ENCODE data around the gene LEMD2.
A peak's percentile ranks its signal among the peaks of the same experiment; 100 is the strongest.

The LEMD2 gene

DNA sequence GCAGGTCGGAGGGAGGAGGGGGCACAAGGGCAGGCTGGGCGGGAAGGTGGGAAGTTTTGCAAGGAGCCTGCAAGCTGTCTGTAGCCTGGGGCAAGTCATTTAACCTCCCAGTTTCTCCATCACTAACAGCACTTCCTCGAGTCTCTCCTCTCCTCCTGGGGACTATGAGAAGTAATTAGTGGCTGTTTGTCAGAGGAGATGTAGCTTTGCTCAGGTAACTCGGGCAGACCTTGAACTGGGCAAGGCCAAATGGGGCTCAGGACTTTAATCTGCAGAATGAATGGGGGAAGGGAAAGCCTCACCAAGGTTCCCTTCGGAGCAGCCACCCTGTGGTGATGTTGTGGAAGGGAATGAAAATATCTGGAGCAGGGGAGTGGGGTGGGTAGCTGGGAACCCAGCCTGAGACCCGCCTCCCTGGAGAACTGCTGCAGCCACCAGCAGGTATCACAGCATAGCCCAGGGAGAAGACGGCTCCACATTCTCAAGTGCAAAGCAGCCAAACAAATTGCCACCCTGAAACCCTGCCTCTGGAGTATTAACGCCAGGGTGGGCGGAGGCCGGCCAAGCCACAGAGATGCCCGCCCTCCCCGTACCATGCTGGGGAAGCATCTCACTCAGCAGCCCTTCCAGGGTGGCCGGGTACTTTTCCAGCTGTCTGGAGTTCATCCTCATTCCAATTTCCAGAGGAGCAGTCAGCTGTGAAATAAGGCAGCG lies 6.1 kb upstream of the LEMD2 start:
- CTCF ChIA-PET = no interaction called here
- POLR2A ChIA-PET = no interaction called here
- DNase-seq (ENCODE audit: extremely low spot score) = peak; percentile 27
- TF ChIP-seq ELF4 (IDR thresholded peaks at IDR 0.05) = no peak
- TF ChIP-seq FOXA1 (IDR thresholded peaks at IDR 0.05) = no peak
- no peak for TF ChIP-seq ARNT (IDR thresholded peaks at IDR 0.05)
- no peak for TF ChIP-seq FOXK2 (IDR thresholded peaks at IDR 0.05)
- TF ChIP-seq FOXM1 (IDR thresholded peaks at IDR 0.05; ENCODE audit: borderline replicate concordance) = no peak
- TF ChIP-seq ZNF384 (IDR thresholded peaks at IDR 0.05) = no peak
- no peak for TF ChIP-seq BHLHE40 (IDR thresholded peaks at IDR 0.05; ENCODE audit: borderline replicate concordance)
- TF ChIP-seq L3MBTL2 (conservative IDR thresholded peaks at IDR 0.05) = no peak
- TF ChIP-seq TARDBP (IDR thresholded peaks at IDR 0.05) = no peak
- no peak for TF ChIP-seq HDGF (IDR thresholded peaks at IDR 0.05; ENCODE audit: borderline replicate concordance)
- no peak for TF ChIP-seq SUZ12 (IDR thresholded peaks at IDR 0.05)
- TF ChIP-seq, protein P1, sequence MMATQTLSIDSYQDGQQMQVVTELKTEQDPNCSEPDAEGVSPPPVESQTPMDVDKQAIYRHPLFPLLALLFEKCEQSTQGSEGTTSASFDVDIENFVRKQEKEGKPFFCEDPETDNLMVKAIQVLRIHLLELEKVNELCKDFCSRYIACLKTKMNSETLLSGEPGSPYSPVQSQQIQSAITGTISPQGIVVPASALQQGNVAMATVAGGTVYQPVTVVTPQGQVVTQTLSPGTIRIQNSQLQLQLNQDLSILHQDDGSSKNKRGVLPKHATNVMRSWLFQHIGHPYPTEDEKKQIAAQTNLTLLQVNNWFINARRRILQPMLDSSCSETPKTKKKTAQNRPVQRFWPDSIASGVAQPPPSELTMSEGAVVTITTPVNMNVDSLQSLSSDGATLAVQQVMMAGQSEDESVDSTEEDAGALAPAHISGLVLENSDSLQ (IDR thresholded peaks at IDR 0.05) = no peak
- TF ChIP-seq NFRKB (IDR thresholded peaks at IDR 0.05) = no peak
- no peak for TF ChIP-seq CTBP1 (IDR thresholded peaks at IDR 0.05; ENCODE audit: borderline replicate concordance)
- no peak for TF ChIP-seq LEF1 (IDR thresholded peaks at IDR 0.05; ENCODE audit: borderline replicate concordance)
- TF ChIP-seq SP1 (IDR thresholded peaks at IDR 0.05) = no peak

- CTCF ChIA-PET = interaction anchor here (1.4 kb wide), 1 partner anchor 22 kb away, joined by 3 read pairs; no protein-coding TSS in a partner anchor
- POLR2A ChIA-PET = no interaction called here
- no peak for DNase-seq (ENCODE audit: extremely low spot score)
- TF ChIP-seq SUZ12 (IDR thresholded peaks at IDR 0.05) (no peak), NFRKB (IDR thresholded peaks at IDR 0.05) (no peak), ELF4 (IDR thresholded peaks at IDR 0.05) (no peak), ARNT (IDR thresholded peaks at IDR 0.05) (no peak), FOXA1 (IDR thresholded peaks at IDR 0.05) (no peak), LEF1 (IDR thresholded peaks at IDR 0.05; ENCODE audit: borderline replicate concordance) (no peak), ZNF384 (IDR thresholded peaks at IDR 0.05) (no peak), FOXM1 (IDR thresholded peaks at IDR 0.05; ENCODE audit: borderline replicate concordance) (no peak), CTBP1 (IDR thresholded peaks at IDR 0.05; ENCODE audit: borderline replicate concordance) (no peak), SP1 (IDR thresholded peaks at IDR 0.05) (no peak), FOXK2 (IDR thresholded peaks at IDR 0.05) (no peak), L3MBTL2 (conservative IDR thresholded peaks at IDR 0.05) (no peak), TARDBP (IDR thresholded peaks at IDR 0.05) (no peak), HDGF (IDR thresholded peaks at IDR 0.05; ENCODE audit: borderline replicate concordance) (no peak), BHLHE40 (IDR thresholded peaks at IDR 0.05; ENCODE audit: borderline replicate concordance) (no peak)
- TF ChIP-seq, protein P1 (IDR thresholded peaks at IDR 0.05) = no peak
Observed at GRCh38 chr6:33792981-33793380, 4.1 kb upstream of the LEMD2 start.

GRCh38 chr6:33791620-33792019 lies 2.7 kb upstream of the LEMD2 start:
- ChIA-PET POLR2A (no interaction called here), CTCF (no interaction called here)
- TF ChIP-seq FOXK2 (IDR thresholded peaks at IDR 0.05) (no peak), LEF1 (IDR thresholded peaks at IDR 0.05; ENCODE audit: borderline replicate concordance) (no peak)
- DNase-seq (ENCODE audit: extremely low spot score) = no peak

DNA sequence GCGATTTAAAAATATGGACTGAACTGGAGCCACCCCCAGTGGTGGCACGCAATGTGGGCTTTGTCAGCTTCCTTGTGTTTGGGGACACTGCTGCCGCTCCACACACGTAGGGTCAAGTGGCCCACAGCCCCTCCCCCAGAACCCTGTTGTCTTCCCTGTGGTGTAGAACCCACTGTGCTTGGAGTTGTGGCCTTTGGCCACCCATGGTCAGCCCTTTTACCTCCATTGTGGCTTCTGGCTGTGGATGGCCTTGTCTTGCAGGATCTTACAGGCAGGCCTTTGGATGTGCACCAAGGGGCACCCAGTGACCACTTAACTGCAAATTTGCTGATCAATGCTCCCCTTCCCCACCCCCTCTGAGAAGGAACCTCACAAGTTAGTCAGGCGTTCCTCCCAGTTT lies 2.0 kb upstream of the LEMD2 start:
- TF ChIP-seq FOXA1 (IDR thresholded peaks at IDR 0.05) = no peak
- no peak for TF ChIP-seq SP1 (IDR thresholded peaks at IDR 0.05)
- no peak for TF ChIP-seq NFRKB (IDR thresholded peaks at IDR 0.05)
- TF ChIP-seq ELF4 (IDR thresholded peaks at IDR 0.05) = no peak
- TF ChIP-seq HDGF (IDR thresholded peaks at IDR 0.05; ENCODE audit: borderline replicate concordance) = no peak
- no peak for TF ChIP-seq FOXM1 (IDR thresholded peaks at IDR 0.05; ENCODE audit: borderline replicate concordance)
- TF ChIP-seq ARNT (IDR thresholded peaks at IDR 0.05) = no peak
- no peak for TF ChIP-seq BHLHE40 (IDR thresholded peaks at IDR 0.05; ENCODE audit: borderline replicate concordance)
- TF ChIP-seq, protein P1 (IDR thresholded peaks at IDR 0.05) = no peak
- TF ChIP-seq LEF1 (IDR thresholded peaks at IDR 0.05; ENCODE audit: borderline replicate concordance) = no peak
- no peak for DNase-seq (ENCODE audit: extremely low spot score)
- CTCF ChIA-PET = no interaction called here
- POLR2A ChIA-PET = no interaction called here

- CTCF ChIA-PET = no interaction called here
- TF ChIP-seq, protein P1 (IDR thresholded peaks at IDR 0.05) = no peak
- TF ChIP-seq L3MBTL2 (conservative IDR thresholded peaks at IDR 0.05) (no peak), ARNT (IDR thresholded peaks at IDR 0.05) (no peak), NFRKB (IDR thresholded peaks at IDR 0.05) (no peak), TARDBP (IDR thresholded peaks at IDR 0.05) (no peak), SP1 (IDR thresholded peaks at IDR 0.05) (no peak), ZNF384 (IDR thresholded peaks at IDR 0.05) (no peak), LEF1 (IDR thresholded peaks at IDR 0.05; ENCODE audit: borderline replicate concordance) (no peak), HDGF (IDR thresholded peaks at IDR 0.05; ENCODE audit: borderline replicate concordance) (no peak), FOXA1 (IDR thresholded peaks at IDR 0.05) (no peak), FOXK2 (IDR thresholded peaks at IDR 0.05) (no peak), SUZ12 (IDR thresholded peaks at IDR 0.05) (no peak)
- POLR2A ChIA-PET = no interaction called here
- DNase-seq (ENCODE audit: extremely low spot score) = no peak
Observed at GRCh38 chr6:33790379-33790778, 1.4 kb upstream of the LEMD2 start.

Measured in HEK293T (cell line).